HG03520 (cell line): ENCODE results near the gene APOBEC3G.
"Not testable (repeated sequence)": the region's sequence is repeated elsewhere in the genome, so short reads cannot be mapped to it uniquely, and the experiment has no call there.

Source experiments
- ATAC-seq: cut with Tn5 transposase; IDR thresholded peaks from one replicate; pipeline ENCODE4 v1.9.1; 2021; ENCODE audit warnings: mild to moderate bottlenecking, moderate library complexity; ENCODE audit not compliant: unreplicated experiment

APOBEC3G gene

GRCh38 chr22:39077026-39077840 is at the start of gene APOBEC3G:
Gene APOBEC3G (plus strand): TSS chr22:39077275. CDS start chr22:39077362, 87 bp downstream.
- peak; percentile 66 for ATAC-seq

GRCh38 chr22:39027717-39028116 is 49.4 kb upstream of the APOBEC3G start:
- no peak for ATAC-seq

GRCh38 chr22:39028281-39028680 is 48.8 kb upstream of the APOBEC3G start:
- no peak for ATAC-seq

GRCh38 chr22:39029227-39029626 is 47.8 kb upstream of the APOBEC3G start:
- ATAC-seq = no peak

- no peak for ATAC-seq
Measured at GRCh38 chr22:39030705-39031104, 46.4 kb upstream of the APOBEC3G start.

GRCh38 chr22:39031434-39032295 is 45.4 kb upstream of the APOBEC3G start:
- ATAC-seq = not testable (repeated sequence)

- not testable (repeated sequence) for ATAC-seq
Measured at GRCh38 chr22:39037071-39037470, 40.0 kb upstream of the APOBEC3G start.

GRCh38 chr22:39039306-39040126 is 37.6 kb upstream of the APOBEC3G start:
- no peak for ATAC-seq

- not testable (repeated sequence) for ATAC-seq
Measured at GRCh38 chr22:39040155-39040537, 36.9 kb upstream of the APOBEC3G start.

- ATAC-seq = peak; percentile 71
Measured at GRCh38 chr22:39040538-39041296, 36.4 kb upstream of the APOBEC3G start, which contains the start of gene APOBEC3F. Gene APOBEC3F (plus strand): TSS chr22:39040864. CDS start chr22:39040961, 97 bp downstream.

- no peak for ATAC-seq
Measured at GRCh38 chr22:39041908-39042307, 35.2 kb upstream of the APOBEC3G start.

GRCh38 chr22:39043063-39043462 is 34.0 kb upstream of the APOBEC3G start:
- not testable (repeated sequence) for ATAC-seq

GRCh38 chr22:39045136-39045535 is 31.9 kb upstream of the APOBEC3G start:
- not testable (repeated sequence) for ATAC-seq

- not testable (repeated sequence) for ATAC-seq
Measured at GRCh38 chr22:39049486-39049885, 27.6 kb upstream of the APOBEC3G start.

GRCh38 chr22:39051844-39052495 is 25.1 kb upstream of the APOBEC3G start:
- not testable (repeated sequence) for ATAC-seq

- ATAC-seq = no peak
Measured at GRCh38 chr22:39055658-39056057, 21.4 kb upstream of the APOBEC3G start.

- not testable (repeated sequence) for ATAC-seq
Measured at GRCh38 chr22:39061290-39061689, 15.8 kb upstream of the APOBEC3G start.

GRCh38 chr22:39061951-39062350 is 15.1 kb upstream of the APOBEC3G start:
- ATAC-seq = not testable (repeated sequence)

GRCh38 chr22:39063904-39064303 is 13.2 kb upstream of the APOBEC3G start:
- not testable (repeated sequence) for ATAC-seq
